SK-N-SH treated with all-trans-retinoic acid at 6 μM for 48 hours (cell line): ENCODE data around the gene TNS3.
A peak's percentile ranks its signal among the peaks of the same experiment; 100 is the strongest.

ENCODE experiments used
- ATAC-seq: fragments of 200-7000 bp; cut with Tn5 transposase; 3 replicates; pipeline ENCODE4 v1.9.1; 2020; ENCODE audit warnings: mild to moderate bottlenecking, moderate library complexity
- ARNTL ChIP-seq: fragments of 450-650 bp; formaldehyde crosslinking; IDR thresholded peaks from 2 replicates; pipeline ENCODE4 v1.5.0; 2020; ENCODE audit warnings: low read depth, mild to moderate bottlenecking, moderate library complexity, borderline replicate concordance
- CSDC2 ChIP-seq: fragments of 250-450 bp; sonication (Bioruptor Pico); IDR thresholded peaks from 2 replicates; pipeline ENCODE4 v1.5.0; 2020; ENCODE audit warnings: mild to moderate bottlenecking, moderate library complexity
- ESRRG ChIP-seq: fragments of 250-450 bp; sonication (Bioruptor Pico); IDR thresholded peaks from 2 replicates; pipeline ENCODE4 v1.6.1; 2021; ENCODE audit warnings: mild to moderate bottlenecking
- GLIS3 ChIP-seq: fragments of 250-450 bp; sonication (Bioruptor Pico); IDR thresholded peaks from 2 replicates; pipeline ENCODE4 v1.5.0; 2020; ENCODE audit warnings: mild to moderate bottlenecking, moderate library complexity
- ISL1 ChIP-seq: fragments of 250-450 bp; sonication (Bioruptor Pico); IDR thresholded peaks from 2 replicates; pipeline ENCODE4 v2.1.2; 2022; ENCODE audit warnings: mild to moderate bottlenecking, moderate library complexity
- OSR1 ChIP-seq: fragments of 250-450 bp; sonication (Bioruptor Pico); IDR thresholded peaks from 2 replicates; pipeline ENCODE4 v1.8.0; 2022; ENCODE audit warnings: moderate library complexity, mild to moderate bottlenecking, inconsistent platforms
- PPARA ChIP-seq: fragments of 250-450 bp; sonication (Bioruptor Pico); IDR thresholded peaks from 2 replicates; pipeline ENCODE4 v1.5.0; 2020; ENCODE audit warnings: mild to moderate bottlenecking, borderline replicate concordance
- RARB ChIP-seq: fragments of 250-450 bp; sonication (Bioruptor Pico); IDR thresholded peaks from 2 replicates; pipeline ENCODE4 v1.8.0; 2021; ENCODE audit warnings: mild to moderate bottlenecking, moderate library complexity
- SNAI2 ChIP-seq: fragments of 250-450 bp; sonication (Bioruptor Pico); IDR thresholded peaks from 2 replicates; pipeline ENCODE4 v1.5.0; 2020; ENCODE audit warnings: mild to moderate bottlenecking, moderate library complexity
- TCF4 ChIP-seq: fragments of 250-450 bp; sonication (Bioruptor Pico); IDR thresholded peaks from 2 replicates; pipeline ENCODE4 v1.8.0; 2021; ENCODE audit warnings: mild to moderate bottlenecking, moderate library complexity, borderline replicate concordance
- TOX ChIP-seq: fragments of 250-450 bp; sonication (Bioruptor Pico); IDR thresholded peaks from 2 replicates; pipeline ENCODE4 v1.8.0; 2021; ENCODE audit warnings: mild to moderate bottlenecking, moderate library complexity, borderline replicate concordance
- ZC3H10 ChIP-seq: fragments of 250-450 bp; sonication (Bioruptor Pico); IDR thresholded peaks from 2 replicates; pipeline ENCODE4 v1.5.1; 2021; ENCODE audit warnings: mild to moderate bottlenecking, moderate library complexity
- ZFP3 ChIP-seq: fragments of 250-450 bp; sonication (Bioruptor Pico); IDR thresholded peaks from 2 replicates; pipeline ENCODE4 v1.5.0; 2020; ENCODE audit warnings: mild to moderate bottlenecking, moderate library complexity
- ZFP30 ChIP-seq: fragments of 450-650 bp; formaldehyde crosslinking; IDR thresholded peaks from 2 replicates; pipeline ENCODE4 v1.5.0; 2022; ENCODE audit warnings: mild to moderate bottlenecking, moderate library complexity
- ZNF565 ChIP-seq: fragments of 450-650 bp; formaldehyde crosslinking; conservative IDR thresholded peaks from 2 replicates; pipeline ENCODE4 v1.5.0; 2020; ENCODE audit warnings: low read depth, mild to moderate bottlenecking, moderate library complexity
- ZNF70 ChIP-seq: fragments of 450-650 bp; formaldehyde crosslinking; IDR thresholded peaks from 2 replicates; pipeline ENCODE4 v1.5.0; 2020; ENCODE audit warnings: mild to moderate bottlenecking, moderate library complexity
- ZNF8 ChIP-seq: fragments of 450-650 bp; formaldehyde crosslinking; IDR thresholded peaks from 2 replicates; pipeline ENCODE4 v1.5.0; 2020; ENCODE audit warnings: mild to moderate bottlenecking, moderate library complexity
- TF ChIP-seq, protein P1 (sequence below): fragments of 250-450 bp; sonication (Bioruptor Pico); IDR thresholded peaks from 2 replicates; pipeline ENCODE4 v1.5.0; 2020; ENCODE audit warnings: mild to moderate bottlenecking, moderate library complexity
- TF ChIP-seq, protein P2 (sequence below): fragments of 250-450 bp; sonication (Bioruptor Pico); IDR thresholded peaks from 2 replicates; pipeline ENCODE4 v1.8.0; 2021; ENCODE audit warnings: low read depth, mild to moderate bottlenecking, moderate library complexity, borderline replicate concordance
- TF ChIP-seq, protein P3 (sequence below): fragments of 250-450 bp; sonication (Bioruptor Pico); IDR thresholded peaks from 2 replicates; pipeline ENCODE4 v1.8.0; 2020; ENCODE audit warnings: mild to moderate bottlenecking, moderate library complexity, borderline replicate concordance
- TF ChIP-seq, protein P4 (sequence below): fragments of 250-450 bp; sonication (Bioruptor Pico); IDR thresholded peaks from 2 replicates; pipeline ENCODE4 v1.5.1; 2021; ENCODE audit warnings: mild to moderate bottlenecking, moderate library complexity
- TF ChIP-seq, protein P5 (sequence below): fragments of 250-450 bp; sonication (Bioruptor Pico); IDR thresholded peaks from 2 replicates; pipeline ENCODE4 v1.5.1; 2020; ENCODE audit warnings: low read depth, mild to moderate bottlenecking, moderate library complexity

Gene TNS3

DNA sequence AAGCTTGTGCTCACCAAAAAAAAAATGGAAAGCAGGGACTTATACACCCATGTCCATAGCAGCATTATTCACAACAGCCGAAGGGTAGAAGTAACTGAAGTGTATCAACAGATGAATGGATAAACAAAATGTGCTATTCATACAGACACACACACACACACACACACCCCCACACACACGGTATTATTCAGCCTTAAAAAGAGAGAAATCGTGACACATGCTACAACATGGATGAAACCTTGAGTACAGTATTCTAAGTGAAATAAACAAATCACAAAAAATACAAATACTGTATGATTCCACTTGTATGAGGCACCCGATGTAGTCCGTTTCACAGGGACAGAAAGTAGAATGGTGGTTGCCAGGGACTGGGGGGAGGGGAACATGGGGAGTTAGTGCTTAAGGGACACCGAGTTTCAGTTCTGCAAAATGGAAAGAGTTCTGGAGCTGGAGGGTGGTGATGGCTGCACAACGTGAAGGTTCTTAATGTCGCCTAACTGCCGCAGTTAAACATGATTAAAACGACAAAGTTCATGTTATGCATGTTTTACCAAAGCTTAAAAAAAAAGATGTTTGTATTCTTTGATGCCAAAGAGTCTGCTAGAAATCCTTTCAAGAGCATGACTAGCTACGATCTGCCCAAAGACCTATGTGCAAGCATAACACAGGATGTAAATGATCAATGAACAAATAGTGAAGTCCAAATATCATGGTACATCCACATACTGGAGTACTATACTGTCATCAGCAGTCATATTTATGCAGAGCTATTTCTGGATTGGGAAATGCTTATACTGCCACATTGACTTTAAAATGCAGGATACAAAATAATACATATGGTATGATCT is 7.2 kb downstream of the TNS3 start:
- ATAC-seq, result no peak
- TF ChIP-seq RARB (CRISPR knock-in tag) (0 out of 2 replicates have a peak, but pooled peaks have one; percentile 43), TCF4 (CRISPR knock-in tag) (no peak), ISL1 (CRISPR knock-in tag) (no peak), ZFP3 (no peak), ESRRG (CRISPR knock-in tag) (0 out of 2 replicates have a peak, but pooled peaks have one; percentile 67), SNAI2 (peak; percentile 33; the same call in 1 of the 2 replicates), ZFP30 (CRISPR knock-in tag) (no peak), ZNF8 (CRISPR knock-in tag) (peak; percentile 98), ARNTL (no peak), ZNF565 (CRISPR knock-in tag) (no peak), TOX (CRISPR knock-in tag) (no peak), OSR1 (CRISPR knock-in tag) (no peak), PPARA (CRISPR knock-in tag) (no peak), ZC3H10 (CRISPR knock-in tag) (no peak)
- TF ChIP-seq, protein P1, sequence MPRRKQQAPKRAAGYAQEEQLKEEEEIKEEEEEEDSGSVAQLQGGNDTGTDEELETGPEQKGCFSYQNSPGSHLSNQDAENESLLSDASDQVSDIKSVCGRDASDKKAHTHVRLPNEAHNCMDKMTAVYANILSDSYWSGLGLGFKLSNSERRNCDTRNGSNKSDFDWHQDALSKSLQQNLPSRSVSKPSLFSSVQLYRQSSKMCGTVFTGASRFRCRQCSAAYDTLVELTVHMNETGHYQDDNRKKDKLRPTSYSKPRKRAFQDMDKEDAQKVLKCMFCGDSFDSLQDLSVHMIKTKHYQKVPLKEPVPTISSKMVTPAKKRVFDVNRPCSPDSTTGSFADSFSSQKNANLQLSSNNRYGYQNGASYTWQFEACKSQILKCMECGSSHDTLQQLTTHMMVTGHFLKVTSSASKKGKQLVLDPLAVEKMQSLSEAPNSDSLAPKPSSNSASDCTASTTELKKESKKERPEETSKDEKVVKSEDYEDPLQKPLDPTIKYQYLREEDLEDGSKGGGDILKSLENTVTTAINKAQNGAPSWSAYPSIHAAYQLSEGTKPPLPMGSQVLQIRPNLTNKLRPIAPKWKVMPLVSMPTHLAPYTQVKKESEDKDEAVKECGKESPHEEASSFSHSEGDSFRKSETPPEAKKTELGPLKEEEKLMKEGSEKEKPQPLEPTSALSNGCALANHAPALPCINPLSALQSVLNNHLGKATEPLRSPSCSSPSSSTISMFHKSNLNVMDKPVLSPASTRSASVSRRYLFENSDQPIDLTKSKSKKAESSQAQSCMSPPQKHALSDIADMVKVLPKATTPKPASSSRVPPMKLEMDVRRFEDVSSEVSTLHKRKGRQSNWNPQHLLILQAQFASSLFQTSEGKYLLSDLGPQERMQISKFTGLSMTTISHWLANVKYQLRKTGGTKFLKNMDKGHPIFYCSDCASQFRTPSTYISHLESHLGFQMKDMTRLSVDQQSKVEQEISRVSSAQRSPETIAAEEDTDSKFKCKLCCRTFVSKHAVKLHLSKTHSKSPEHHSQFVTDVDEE, result no peak
- TF ChIP-seq, protein P2, sequence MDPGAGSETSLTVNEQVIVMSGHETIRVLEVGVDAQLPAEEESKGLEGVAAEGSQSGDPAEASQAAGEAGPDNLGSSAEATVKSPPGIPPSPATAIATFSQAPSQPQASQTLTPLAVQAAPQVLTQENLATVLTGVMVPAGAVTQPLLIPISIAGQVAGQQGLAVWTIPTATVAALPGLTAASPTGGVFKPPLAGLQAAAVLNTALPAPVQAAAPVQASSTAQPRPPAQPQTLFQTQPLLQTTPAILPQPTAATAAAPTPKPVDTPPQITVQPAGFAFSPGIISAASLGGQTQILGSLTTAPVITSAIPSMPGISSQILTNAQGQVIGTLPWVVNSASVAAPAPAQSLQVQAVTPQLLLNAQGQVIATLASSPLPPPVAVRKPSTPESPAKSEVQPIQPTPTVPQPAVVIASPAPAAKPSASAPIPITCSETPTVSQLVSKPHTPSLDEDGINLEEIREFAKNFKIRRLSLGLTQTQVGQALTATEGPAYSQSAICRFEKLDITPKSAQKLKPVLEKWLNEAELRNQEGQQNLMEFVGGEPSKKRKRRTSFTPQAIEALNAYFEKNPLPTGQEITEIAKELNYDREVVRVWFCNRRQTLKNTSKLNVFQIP, result no peak
- TF ChIP-seq, protein P3, sequence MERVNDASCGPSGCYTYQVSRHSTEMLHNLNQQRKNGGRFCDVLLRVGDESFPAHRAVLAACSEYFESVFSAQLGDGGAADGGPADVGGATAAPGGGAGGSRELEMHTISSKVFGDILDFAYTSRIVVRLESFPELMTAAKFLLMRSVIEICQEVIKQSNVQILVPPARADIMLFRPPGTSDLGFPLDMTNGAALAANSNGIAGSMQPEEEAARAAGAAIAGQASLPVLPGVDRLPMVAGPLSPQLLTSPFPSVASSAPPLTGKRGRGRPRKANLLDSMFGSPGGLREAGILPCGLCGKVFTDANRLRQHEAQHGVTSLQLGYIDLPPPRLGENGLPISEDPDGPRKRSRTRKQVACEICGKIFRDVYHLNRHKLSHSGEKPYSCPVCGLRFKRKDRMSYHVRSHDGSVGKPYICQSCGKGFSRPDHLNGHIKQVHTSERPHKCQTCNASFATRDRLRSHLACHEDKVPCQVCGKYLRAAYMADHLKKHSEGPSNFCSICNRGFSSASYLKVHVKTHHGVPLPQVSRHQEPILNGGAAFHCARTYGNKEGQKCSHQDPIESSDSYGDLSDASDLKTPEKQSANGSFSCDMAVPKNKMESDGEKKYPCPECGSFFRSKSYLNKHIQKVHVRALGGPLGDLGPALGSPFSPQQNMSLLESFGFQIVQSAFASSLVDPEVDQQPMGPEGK (CRISPR knock-in tag), result no peak; the same call in 1 of the 2 replicates
- TF ChIP-seq, protein P4, sequence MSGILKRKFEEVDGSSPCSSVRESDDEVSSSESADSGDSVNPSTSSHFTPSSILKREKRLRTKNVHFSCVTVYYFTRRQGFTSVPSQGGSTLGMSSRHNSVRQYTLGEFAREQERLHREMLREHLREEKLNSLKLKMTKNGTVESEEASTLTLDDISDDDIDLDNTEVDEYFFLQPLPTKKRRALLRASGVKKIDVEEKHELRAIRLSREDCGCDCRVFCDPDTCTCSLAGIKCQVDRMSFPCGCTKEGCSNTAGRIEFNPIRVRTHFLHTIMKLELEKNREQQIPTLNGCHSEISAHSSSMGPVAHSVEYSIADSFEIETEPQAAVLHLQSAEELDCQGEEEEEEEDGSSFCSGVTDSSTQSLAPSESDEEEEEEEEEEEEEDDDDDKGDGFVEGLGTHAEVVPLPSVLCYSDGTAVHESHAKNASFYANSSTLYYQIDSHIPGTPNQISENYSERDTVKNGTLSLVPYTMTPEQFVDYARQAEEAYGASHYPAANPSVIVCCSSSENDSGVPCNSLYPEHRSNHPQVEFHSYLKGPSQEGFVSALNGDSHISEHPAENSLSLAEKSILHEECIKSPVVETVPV (CRISPR knock-in tag), result 0 out of 2 replicates have a peak, but pooled peaks have one; percentile 17
- TF ChIP-seq, protein P5, sequence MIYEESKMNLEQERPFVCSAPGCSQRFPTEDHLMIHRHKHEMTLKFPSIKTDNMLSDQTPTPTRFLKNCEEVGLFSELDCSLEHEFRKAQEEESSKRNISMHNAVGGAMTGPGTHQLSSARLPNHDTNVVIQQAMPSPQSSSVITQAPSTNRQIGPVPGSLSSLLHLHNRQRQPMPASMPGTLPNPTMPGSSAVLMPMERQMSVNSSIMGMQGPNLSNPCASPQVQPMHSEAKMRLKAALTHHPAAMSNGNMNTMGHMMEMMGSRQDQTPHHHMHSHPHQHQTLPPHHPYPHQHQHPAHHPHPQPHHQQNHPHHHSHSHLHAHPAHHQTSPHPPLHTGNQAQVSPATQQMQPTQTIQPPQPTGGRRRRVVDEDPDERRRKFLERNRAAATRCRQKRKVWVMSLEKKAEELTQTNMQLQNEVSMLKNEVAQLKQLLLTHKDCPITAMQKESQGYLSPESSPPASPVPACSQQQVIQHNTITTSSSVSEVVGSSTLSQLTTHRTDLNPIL (CRISPR knock-in tag), result 0 out of 2 replicates have a peak, but pooled peaks have one; percentile 41

DNA sequence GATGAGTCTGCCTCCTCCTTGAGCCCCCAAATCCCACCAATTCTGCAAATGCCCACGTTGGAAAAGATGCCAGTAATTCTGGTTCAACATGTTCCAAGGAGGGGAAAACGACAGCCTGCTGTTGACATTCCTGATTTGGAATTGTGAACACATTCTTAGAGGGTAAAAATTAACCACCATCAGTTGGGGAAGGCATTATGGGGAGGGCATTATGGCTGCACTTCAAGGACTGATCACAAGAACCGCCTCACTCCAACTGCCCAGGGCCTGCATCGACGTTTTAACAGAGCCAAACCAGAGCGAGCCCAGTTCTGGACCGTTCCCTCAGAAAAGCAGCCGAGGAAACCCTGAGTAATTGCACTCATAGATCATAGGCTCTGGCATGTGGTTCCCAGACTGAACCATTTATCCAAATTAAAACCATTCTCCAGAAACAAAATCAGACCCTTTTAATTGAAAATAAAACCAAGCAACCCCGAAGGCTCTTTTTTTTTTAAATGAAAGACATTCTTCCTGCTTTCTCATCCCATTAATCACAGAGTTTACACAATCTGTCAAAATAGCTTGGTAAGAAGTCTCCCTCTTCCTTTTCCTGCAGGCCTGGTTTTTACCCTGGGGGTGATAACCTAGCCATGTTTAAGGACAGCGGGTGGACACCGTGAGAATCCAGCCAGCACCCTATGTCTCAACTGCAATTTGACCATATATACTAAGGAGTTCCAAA is 8.0 kb downstream of the TNS3 start:
- ATAC-seq, result peak; percentile 81
- TF ChIP-seq ZNF70 (CRISPR knock-in tag) (peak; percentile 76), ZNF565 (CRISPR knock-in tag) (0 out of 2 replicates have a peak, but pooled peaks have one; percentile 34), SNAI2 (peak; percentile 38; the same call in 1 of the 2 replicates), ARNTL (no peak), ZFP3 (no peak), RARB (CRISPR knock-in tag) (peak; percentile 92), TOX (CRISPR knock-in tag) (peak; percentile 88), TCF4 (CRISPR knock-in tag) (peak; percentile 95), ZNF8 (CRISPR knock-in tag) (0 out of 2 replicates have a peak, but pooled peaks have one; percentile 26), ZFP30 (CRISPR knock-in tag) (0 out of 2 replicates have a peak, but pooled peaks have one; percentile 29), ESRRG (CRISPR knock-in tag) (no peak), GLIS3 (CRISPR knock-in tag) (peak; percentile 70; the same call in 1 of the 2 replicates), OSR1 (CRISPR knock-in tag) (no peak), CSDC2 (CRISPR knock-in tag) (no peak; the same call in none of the 2 replicates)
- TF ChIP-seq, protein P2, result peak; percentile 68; the same call in 1 of the 2 replicates
- TF ChIP-seq, protein P1, result peak; percentile 82
